GM08714 (cell line): ENCODE data around the gene PSME2.

Source experiments
- H3K4me3 ChIP-seq: fragments of 200-500 bp; sonication (Bioruptor generic); 2 replicates; pipeline ENCODE4 v1.5.1; 2014; ENCODE audit warnings: mild to moderate bottlenecking, low read length, inconsistent platforms
- ZNF274 ChIP-seq: IDR thresholded peaks from 2 replicates; pipeline ENCODE4 v1.6.1; 2012; ENCODE audit warnings: mild to moderate bottlenecking, low read depth, low read length

Gene PSME2

GRCh38 chr14:24150567-24150966 is 4.2 kb upstream of the PSME2 start:
- no peak for TF ChIP-seq ZNF274
- no peak overlapping the region for H3K4me3 ChIP-seq

- TF ChIP-seq ZNF274, result no peak
Observed at GRCh38 chr14:24150061-24150460, 3.7 kb upstream of the PSME2 start.

GRCh38 chr14:24149302-24149969 is 3.0 kb upstream of the PSME2 start:
- TF ChIP-seq ZNF274, result no peak
- H3K4me3 ChIP-seq, result no peak overlapping the region

More at GRCh38 chr14:24150061-24150460, 3.7 kb upstream of the PSME2 start:
- H3K4me3 ChIP-seq, result no peak overlapping the region

- TF ChIP-seq ZNF274, result no peak
- peak overlapping the region; percentile 92 for H3K4me3 ChIP-seq
Observed at GRCh38 chr14:24147761-24148428, 1.5 kb upstream of the PSME2 start.

GRCh38 chr14:24146978-24147760 is 759 bp upstream of the PSME2 start, which contains the start of gene RNF31:
Gene RNF31 (plus strand): TSS chr14:24147498. CDS start chr14:24147699, 201 bp downstream.
- peak within 1 kb of the TSS; percentile 96 for H3K4me3 ChIP-seq
- no peak for TF ChIP-seq ZNF274

GRCh38 chr14:24145690-24146452 is 539 bp downstream of the PSME2 start:
- H3K4me3 ChIP-seq, result peak overlapping the region; percentile 96
- TF ChIP-seq ZNF274, result no peak

GRCh38 chr14:24145219-24145618 is 1.2 kb downstream of the PSME2 start:
- TF ChIP-seq ZNF274, result no peak
- H3K4me3 ChIP-seq, result peak overlapping the region; percentile 96

GRCh38 chr14:24144451-24144850 is 2.0 kb downstream of the PSME2 start:
- TF ChIP-seq ZNF274, result no peak

GRCh38 chr14:24143511-24143910 is 2.9 kb downstream of the PSME2 start:
- no peak overlapping the region for H3K4me3 ChIP-seq
- no peak for TF ChIP-seq ZNF274

More at GRCh38 chr14:24144451-24144850, 2.0 kb downstream of the PSME2 start:
- no peak overlapping the region; the same call in 1 of the 2 replicates for H3K4me3 ChIP-seq

- H3K4me3 ChIP-seq, result peak within 1 kb of the TSS; percentile 93
- no peak for TF ChIP-seq ZNF274
Observed at GRCh38 chr14:24141097-24141880, 5.1 kb downstream of the PSME2 start, which contains the start of gene EMC9. Gene EMC9 (minus strand): TSS chr14:24141591. CDS start chr14:24141304, 287 bp downstream.

- TF ChIP-seq ZNF274, result no peak
- H3K4me3 ChIP-seq, result peak overlapping the region; percentile 15; the same call in 1 of the 2 replicates
Observed at GRCh38 chr14:24139272-24139934, 7.0 kb downstream of the PSME2 start.
